T follicular helper cell (primary cell): ENCODE results near the gene EYA3.

ENCODE experiments used
- DNase-seq: peaks from one replicate; pipeline ENCODE4 v3.0.0-alpha.2; 2020; ENCODE audit warnings: low read depth

The EYA3 gene

DNA sequence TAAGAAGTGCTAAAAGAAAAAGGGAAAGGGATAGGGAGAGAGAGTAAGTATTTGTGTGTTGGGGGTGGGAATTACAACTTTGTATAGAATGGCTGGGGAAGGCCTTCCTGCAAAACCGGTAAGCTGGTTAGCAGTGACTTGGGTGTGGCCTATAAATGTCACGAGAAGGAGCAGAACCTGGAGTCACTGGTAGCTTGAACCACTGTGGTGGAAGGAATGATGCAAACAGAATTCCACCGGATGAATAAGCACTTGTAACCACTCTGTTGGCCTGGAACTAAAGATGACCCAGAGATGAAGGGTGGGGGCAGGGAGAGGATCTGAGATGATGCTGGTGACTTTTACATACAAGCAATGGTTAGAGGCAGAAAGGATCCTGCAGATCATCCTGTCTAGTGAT lies 119.7 kb downstream of the EYA3 start:
- DNase-seq = no peak

DNA sequence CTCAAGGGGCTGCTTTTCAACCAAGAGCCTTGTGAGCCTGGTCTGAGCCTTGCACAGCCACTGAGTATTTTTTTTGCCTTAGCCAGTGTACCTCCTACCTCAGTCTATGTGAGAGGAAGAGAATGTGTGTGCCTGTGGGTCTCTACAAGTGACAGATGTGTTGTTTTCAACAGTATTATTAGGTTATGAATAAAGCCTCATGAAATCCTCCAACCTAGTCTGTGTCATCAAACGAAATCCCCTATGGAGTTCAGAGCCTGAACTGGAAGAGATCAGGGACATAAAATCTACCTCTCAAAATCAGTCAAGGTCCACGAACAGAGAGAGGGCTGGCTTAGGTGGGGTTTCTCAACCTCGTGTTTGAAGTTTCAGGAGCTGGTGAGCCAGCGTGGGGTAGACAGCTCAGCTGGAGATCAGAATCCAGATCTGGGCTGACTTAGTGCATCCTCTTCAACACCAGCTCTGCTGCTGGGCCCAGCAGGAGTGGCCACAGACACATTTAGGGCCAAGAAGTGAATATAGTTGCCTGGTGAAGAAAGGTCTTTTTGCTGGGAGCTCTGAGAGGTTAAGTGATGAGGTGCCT lies 120.4 kb downstream of the EYA3 start:
- DNase-seq = no peak

- no peak for DNase-seq
These were observed 121.1 kb downstream of the EYA3 start for GRCh38 chr1:27967106-27967883.

DNA sequence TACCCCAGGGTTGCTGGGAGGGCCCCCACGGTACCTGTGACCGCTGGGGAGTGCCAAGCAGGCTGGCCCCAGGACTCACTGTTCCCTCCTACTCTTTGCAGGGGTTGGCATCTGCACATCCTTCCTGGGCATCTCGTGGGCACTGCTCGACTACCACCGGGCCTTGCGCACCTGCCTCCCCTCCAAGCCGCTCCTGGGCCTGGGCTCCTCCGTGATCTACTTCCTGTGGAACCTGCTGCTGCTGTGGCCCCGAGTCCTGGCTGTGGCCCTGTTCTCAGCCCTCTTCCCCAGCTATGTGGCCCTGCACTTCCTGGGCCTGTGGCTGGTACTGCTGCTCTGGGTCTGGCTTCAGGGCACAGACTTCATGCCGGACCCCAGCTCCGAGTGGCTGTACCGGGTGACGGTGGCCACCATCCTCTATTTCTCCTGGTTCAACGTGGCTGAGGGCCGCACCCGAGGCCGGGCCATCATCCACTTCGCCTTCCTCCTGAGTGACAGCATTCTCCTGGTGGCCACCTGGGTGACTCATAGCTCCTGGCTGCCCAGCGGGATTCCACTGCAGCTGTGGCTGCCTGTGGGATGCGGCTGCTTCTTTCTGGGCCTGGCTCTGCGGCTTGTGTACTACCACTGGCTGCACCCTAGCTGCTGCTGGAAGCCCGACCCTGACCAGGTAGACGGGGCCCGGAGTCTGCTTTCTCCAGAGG lies 121.9 kb downstream of the EYA3 start:
- DNase-seq = no peak

GRCh38 chr1:27963393-27963792 lies 125.0 kb downstream of the EYA3 start:
- DNase-seq = no peak

- DNase-seq = no peak
These were observed 126.7 kb downstream of the EYA3 start for GRCh38 chr1:27961646-27962221.

DNA sequence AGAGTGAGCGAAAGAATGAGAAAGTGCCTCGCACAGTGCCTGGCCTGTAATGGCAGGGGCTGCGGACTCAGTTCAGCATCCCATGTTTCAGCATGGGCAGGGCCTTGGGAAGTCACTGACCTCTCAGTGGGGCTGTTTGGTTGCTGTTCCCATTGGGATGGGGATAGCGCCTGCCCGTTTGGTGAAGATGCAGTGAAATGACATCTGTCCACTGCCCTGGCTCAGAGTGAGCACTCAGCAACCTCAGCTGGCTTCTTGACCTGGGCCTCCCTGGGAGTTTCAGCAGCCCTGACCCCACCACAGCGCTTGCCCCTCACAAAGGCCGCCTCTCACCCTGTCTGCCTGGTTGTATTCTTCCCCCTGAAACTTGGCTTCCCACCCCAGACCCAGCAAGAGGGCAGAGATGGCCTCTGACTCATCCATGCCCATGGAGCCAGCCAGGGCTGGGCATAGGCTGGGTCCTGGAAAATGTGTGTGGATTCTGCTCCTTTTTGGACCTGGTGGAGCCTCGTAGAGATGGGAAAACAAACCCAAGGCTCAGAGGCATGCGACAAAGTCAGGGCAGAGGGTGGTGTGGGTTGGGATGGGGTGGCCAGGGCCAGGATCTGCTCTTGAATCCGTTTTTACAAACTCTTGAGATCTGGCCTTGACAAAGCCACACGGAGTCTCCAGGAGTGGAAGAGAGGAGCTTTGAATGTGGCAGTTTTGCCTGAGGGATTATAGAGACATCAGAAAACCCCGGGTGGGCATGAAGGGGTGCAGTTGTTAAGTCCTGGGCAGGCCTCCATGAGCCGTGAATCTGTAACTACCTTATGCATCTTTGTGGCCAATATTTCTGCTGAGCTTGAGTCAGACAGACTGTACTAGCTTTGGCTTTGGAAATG lies 127.4 kb downstream of the EYA3 start:
- no peak for DNase-seq

GRCh38 chr1:27959792-27960603 lies 128.4 kb downstream of the EYA3 start, which contains the start of gene XKR8:
Gene XKR8 (plus strand): TSS chr1:27959973. CDS start chr1:27960070, 97 bp downstream.
- DNase-seq = peak; percentile 75

- no peak for DNase-seq
These were observed 129.9 kb downstream of the EYA3 start for GRCh38 chr1:27958513-27958912.

DNA sequence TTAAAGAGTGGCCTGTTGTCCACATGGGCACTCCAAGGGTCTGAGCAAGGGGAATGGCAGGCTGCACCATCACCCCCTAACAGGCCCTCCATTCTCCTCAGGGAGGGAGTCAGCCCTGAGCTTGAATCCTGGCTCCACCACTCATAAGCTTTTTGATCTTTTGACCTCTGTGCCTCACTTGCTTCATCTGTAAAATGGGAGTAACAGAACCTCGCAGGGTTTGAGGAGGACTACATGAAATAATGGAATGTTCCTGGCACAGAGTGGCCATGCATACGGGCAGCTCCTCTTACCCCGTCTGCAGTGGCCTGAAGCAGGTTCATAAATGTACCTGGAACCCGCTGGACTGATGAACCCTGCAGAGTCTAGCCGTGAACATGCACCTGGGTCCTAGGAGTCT lies 130.8 kb downstream of the EYA3 start:
- no peak for DNase-seq

GRCh38 chr1:27956761-27957160 lies 131.6 kb downstream of the EYA3 start:
- DNase-seq = no peak

GRCh38 chr1:27955076-27955475 lies 133.3 kb downstream of the EYA3 start:
- DNase-seq = no peak

DNA sequence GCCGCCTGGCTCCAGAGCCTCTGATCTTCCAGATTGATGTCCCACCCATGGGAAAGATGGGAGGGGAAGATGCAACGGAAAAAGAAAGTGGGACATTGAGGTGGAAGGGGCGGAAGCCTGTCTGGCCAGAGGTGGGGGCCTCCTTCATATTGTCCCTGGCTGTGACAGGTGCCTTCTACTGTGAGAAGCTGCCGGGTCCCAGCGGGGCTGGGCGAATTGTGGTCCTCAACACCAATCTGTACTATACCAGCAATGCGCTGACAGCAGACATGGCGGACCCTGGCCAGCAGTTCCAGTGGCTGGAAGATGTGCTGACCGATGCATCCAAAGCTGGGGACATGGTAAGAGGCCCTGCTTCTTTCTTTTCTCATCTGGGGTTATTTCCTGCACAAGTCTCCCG lies 134.2 kb downstream of the EYA3 start:
- no peak for DNase-seq

GRCh38 chr1:27952147-27952546 lies 136.3 kb downstream of the EYA3 start:
- no peak for DNase-seq

GRCh38 chr1:27951396-27951795 lies 137.0 kb downstream of the EYA3 start:
- no peak for DNase-seq

DNA sequence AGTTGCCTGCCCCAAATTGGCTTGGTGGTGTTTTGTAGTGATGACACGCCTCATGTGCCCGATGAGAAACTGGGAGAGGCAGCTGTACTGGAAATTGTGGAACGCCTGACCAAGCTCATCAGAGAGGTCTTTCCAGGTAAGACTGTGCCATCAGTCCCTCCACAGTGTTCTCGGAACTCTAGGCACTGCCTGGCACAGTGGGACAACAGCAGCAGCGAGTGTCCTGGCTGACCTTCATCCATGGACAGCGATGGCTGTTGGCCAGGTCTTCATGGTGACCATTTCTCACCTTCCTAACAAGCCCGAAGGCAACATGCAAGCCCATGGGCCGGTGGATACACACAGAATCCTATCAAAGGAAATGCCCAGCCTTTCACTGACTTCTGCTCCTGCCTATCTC lies 139.4 kb downstream of the EYA3 start:
- DNase-seq = no peak

GRCh38 chr1:27945020-27945419 lies 143.4 kb downstream of the EYA3 start:
- no peak for DNase-seq

DNA sequence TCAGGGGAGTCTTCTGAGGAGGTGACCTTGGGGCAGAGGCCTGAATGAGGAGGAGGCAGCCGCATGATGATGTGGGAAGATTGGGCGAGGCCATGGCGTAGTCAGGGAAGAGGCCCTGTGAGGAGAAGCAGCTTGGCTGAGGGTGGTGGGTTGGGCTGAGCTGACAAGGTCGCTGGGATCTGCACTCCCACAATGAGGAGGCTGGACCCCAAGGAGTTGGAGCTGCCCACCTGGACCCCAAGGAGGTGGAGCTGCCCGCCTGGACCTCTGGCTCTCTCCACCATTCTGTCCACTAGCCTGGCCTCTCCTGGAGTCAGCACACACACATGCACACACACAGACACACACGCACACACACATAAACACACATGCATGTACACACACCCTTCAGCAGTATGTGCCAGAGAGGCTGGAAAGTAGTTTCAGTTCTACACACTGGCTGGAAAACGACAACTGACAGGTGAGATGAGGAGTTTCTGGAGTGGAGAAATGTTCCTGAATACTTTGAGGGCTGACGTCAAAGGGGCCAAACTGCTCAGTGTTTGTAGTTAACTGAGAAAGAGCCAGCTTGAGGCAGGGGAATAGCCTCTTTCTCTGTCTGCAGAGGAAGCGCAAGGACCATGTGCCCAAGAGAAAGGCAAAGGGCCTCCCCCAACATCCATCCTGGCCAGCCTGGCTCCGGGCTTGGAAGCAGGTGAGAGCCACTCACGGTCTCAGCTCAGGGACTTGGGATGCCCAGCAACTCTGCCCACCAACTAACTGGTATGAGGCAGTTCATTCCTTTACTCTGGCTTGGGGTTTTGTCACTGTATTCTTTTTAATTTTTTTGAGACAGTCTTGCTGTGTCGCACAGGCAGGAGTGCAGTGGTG lies 146.5 kb downstream of the EYA3 start:
- DNase-seq = no peak

GRCh38 chr1:27940870-27941560 lies 147.4 kb downstream of the EYA3 start:
- no peak for DNase-seq
